GM11168 (cell line): ENCODE results near the gene COL26A1.

ENCODE experiments used
- in situ Hi-C: fragments of 300-500 bp; cut with MboI; formaldehyde crosslinking; loops from one replicate; pipeline ENCODE4 v1.12.0; 2022; ENCODE audit warnings: low sequenced_read_pairs; ENCODE audit not compliant: unreplicated experiment

Gene COL26A1

GRCh38 chr7:101368422-101369165 is 5.9 kb downstream of the COL26A1 start:
- in situ Hi-C loops, result no loop called here

DNA sequence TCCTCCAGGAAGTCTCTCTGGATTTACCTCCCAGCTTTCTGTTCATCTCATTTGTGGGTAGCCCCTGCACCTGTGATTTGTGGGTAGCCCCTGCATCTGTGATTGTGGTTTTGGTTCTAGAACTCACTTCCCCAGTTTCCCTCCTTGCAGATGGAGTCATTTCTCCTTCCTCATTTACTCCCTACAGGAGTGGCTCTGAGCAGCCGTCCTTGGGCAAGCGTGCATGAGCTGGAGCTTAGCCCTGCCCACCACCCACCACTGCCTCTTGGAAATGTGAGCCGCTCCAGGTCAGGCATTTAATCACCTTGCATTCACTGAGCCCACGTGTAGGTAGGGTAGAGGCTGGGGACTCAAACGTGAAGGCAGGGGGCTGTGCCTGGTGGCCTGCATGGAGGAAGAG is 8.2 kb downstream of the COL26A1 start:
- in situ Hi-C loops, result no loop called here

- in situ Hi-C loops, result no loop called here
Measured at GRCh38 chr7:101373812-101374614, 11.3 kb downstream of the COL26A1 start.

DNA sequence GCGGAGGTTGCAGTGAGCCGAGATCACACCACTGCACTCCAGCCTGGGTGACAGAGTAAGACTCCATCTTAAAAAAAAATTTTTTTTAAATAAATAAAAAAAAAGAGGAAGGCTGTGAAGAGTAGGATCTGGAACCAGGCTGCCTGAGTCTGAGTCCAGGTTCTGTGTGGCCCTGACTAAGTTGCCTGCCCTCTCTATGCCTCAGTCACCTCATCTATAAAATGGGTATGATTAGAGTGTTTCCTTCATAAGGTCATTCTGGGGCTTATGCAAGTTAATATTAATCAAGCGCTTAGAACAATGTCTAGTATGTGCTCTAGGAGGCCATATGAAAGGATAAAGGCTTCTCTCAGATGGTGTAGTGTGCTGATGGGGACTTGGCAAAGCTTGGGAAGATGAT is 12.3 kb downstream of the COL26A1 start:
- in situ Hi-C loops, result no loop called here

GRCh38 chr7:101376601-101377000 is 13.9 kb downstream of the COL26A1 start:
- in situ Hi-C loops, result no loop called here

GRCh38 chr7:101377189-101377736 is 14.6 kb downstream of the COL26A1 start:
- in situ Hi-C loops, result no loop called here

- in situ Hi-C loops, result no loop called here
Measured at GRCh38 chr7:101378751-101379174, 16.1 kb downstream of the COL26A1 start.

DNA sequence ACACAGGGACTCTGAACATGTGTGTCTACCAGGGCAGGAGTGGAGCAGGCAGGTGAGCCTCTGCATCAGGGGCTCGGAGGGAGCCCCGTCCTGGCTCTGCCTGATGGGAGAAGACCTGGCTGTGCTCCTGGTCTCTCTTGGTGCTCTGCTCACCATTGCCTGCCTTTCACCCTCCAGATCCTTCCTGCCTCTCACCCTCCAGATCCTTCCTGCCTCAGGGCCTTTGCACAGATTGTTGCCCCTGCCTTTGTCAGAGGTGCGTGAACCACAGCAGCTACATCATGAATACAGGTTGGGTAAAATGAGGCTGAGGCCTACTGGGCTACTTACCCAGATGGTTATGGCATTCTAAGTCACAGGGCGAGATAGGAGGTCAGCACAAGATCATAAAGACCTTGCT is 16.6 kb downstream of the COL26A1 start:
- in situ Hi-C loops, result no loop called here

GRCh38 chr7:101381549-101382111 is 19.0 kb downstream of the COL26A1 start:
- in situ Hi-C loops, result no loop called here

DNA sequence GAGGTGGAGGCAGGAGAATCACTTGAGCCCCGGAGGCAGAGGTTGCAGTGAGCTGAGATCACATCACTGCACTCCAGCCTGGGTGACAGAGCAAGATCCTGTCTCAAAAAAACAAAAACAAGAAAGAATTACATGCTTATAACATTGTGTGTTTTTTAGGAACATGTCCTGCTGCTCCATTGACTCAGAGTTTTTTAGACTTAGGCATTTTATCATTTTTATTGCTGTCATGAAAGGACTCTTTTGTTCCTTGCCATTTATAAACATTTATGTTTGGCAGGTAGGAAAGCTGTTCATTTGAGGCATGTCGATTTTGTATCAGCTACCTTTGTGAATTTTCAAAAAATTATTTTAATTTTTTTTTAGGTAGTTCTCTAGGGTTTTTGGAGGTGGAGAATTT is 20.3 kb downstream of the COL26A1 start:
- in situ Hi-C loops, result no loop called here

- in situ Hi-C loops, result no loop called here
Measured at GRCh38 chr7:101386177-101386557, 23.5 kb downstream of the COL26A1 start.

- in situ Hi-C loops, result no loop called here
Measured at GRCh38 chr7:101386558-101387231, 24.0 kb downstream of the COL26A1 start.

- in situ Hi-C loops, result no loop called here
Measured at GRCh38 chr7:101390901-101391301, 28.2 kb downstream of the COL26A1 start.

DNA sequence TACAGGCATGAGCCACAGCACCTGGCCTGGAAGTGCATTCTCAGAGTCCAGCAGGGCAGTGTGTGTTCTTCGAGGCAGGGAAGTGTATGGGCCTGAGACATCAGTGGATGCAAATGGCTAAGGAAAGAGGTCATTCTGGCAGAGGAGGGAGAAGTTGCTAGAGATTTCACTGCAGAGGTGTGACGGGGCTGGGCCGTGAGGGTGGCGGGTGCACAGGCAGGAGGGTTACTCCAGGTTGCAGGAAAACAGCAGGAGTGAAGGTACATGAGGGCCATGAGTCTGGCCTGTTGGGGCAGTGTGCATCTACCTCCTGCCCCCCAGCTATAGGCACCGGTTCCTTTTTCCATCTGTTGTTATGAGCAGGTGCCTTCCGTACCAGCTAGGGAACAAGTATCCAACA is 29.3 kb downstream of the COL26A1 start:
- in situ Hi-C loops, result no loop called here

DNA sequence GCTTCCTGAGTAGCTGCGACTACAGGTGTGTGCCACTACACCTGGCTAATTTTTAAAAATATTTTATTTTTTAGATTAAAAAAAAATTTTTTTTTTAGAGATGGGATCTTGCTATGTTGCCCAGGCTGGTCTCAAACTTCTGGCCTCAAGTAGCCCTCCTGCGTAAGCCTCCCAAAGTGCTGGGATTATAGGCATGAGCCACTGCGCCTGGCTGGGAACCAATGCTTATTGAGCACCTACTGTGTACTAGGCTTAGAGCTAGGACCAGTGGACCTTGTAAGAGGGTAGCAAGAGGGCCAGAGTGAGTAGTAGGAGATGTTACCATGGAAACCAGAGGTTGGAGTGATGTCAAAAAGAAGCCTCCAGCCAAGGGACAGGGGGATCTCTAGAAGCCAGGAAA is 31.2 kb downstream of the COL26A1 start:
- in situ Hi-C loops, result no loop called here

- in situ Hi-C loops, result no loop called here
Measured at GRCh38 chr7:101395376-101395775, 32.7 kb downstream of the COL26A1 start.

GRCh38 chr7:101397243-101397642 is 34.6 kb downstream of the COL26A1 start:
- in situ Hi-C loops, result no loop called here

DNA sequence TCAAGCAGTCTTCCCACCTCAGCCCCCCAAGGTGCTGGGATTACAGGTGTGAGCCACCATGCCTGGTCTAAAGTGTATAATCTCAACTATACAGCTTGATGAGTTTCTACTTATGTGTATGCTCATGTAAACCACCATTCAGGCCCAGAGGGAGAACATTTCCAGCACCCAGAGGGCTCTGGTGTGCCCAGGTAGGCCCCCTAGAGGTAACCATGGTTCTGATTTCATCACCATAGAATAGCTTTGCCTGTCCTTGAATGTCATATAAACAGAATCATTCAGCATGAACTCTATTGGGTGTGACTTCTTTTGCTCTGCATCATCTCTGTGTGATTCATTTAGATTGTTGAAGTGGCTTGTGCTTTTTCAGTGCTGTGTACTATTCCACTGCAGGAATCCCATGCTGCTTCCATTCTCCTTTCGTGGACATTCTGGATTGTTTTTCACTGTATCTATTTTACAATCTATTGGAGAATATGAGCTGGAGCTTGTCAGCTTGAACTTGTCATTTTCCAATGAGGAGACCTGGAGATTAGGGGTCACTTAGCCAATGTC is 35.2 kb downstream of the COL26A1 start:
- in situ Hi-C loops, result no loop called here

GRCh38 chr7:101398396-101399289 is 36.0 kb downstream of the COL26A1 start:
- in situ Hi-C loops, result no loop called here
